Left lung (tissue), 10 donors: ENCODE data around the gene SMAD7. TPM values are rescaled to one million over a fixed set of nuclear protein-coding genes. Genes with fewer than 3 reads are reported as not detected.

Source experiments
- ATAC-seq: fragments of 200-7000 bp; cut with Tn5 transposase; one replicate; pipeline ENCODE4 v1.9.1; 2020; ENCODE audit warnings: moderate library complexity
- DNase-seq, 4 donors: peaks; one replicate each; pipeline ENCODE4 v3.0.0-alpha.2; 2013 to 2020
- H3K27ac ChIP-seq, 2 donors: fragments of 200-600 bp; sonication (generic) in 1 of 2; one replicate each; pipeline versions ENCODE4 v1.5.0 to v1.8.0; 2020 to 2021
- H3K27me3 ChIP-seq, 2 donors: fragments of 200-600 bp; sonication (generic) in 1 of 2; one replicate each; pipeline versions ENCODE4 v1.5.0 to v1.8.0; 2020 to 2021
- H3K36me3 ChIP-seq, 2 donors: fragments of 200-600 bp; sonication (generic) in 1 of 2; one replicate each; pipeline versions ENCODE4 v1.5.0 to v1.8.0; 2020 to 2021
- H3K4me1 ChIP-seq, 2 donors: fragments of 200-600 bp; one replicate each; pipeline ENCODE4 v1.8.0; 2021
- H3K4me3 ChIP-seq, 2 donors: fragments of 200-600 bp; sonication (generic) in 1 of 2; one replicate each; pipeline versions ENCODE4 v1.5.0 to v1.8.0; 2020 to 2021; ENCODE audit warnings: mild to moderate bottlenecking in 1 of 2
- H3K9me3 ChIP-seq, 2 donors: fragments of 200-600 bp; sonication (generic) in 1 of 2; one replicate each; pipeline versions ENCODE4 v1.5.0 to v1.8.0; 2020 to 2021
- CTCF ChIP-seq, 2 donors: fragments of 200-600 bp; sonication (generic) in 1 of 2; IDR thresholded peaks; one replicate each; pipeline versions ENCODE4 v1.5.0 to v1.8.0; 2021; ENCODE audit warnings: antibody characterized with exemption in 2 of 2
- intact Hi-C, 2 donors: fragments of 100-400 bp; cut with DNase I; formaldehyde crosslinking; loops; one replicate each; pipeline versions ENCODE4 v1.11.2 to v1.14.2; 2022
- polyA plus RNA-seq, 6 donors: library from polyadenylated mRNA; unstranded; fragments of 120-200 nt; gene quantifications; one replicate each; pipeline ENCODE4 v1.2.1, GENCODE V29; 2013; ENCODE audit not compliant: insufficient read length in 6 of 6
- total RNA-seq, 2 donors: library from RNA; stranded (reverse); fragmentation: NEBNext Ultra II Directional; extraction: Animal tissue kit (Norgen Biotek cat#: 25700); gene quantifications; one replicate each; pipeline ENCODE4 v1.2.1, GENCODE V29; 2021
- donor health status: DM: no; HTN: yes; CAD: no.
- donor health status: DM: no; HTN: no; CAD: no.

Gene SMAD7
- total and polyA plus RNA-seq, 8 donors = 43.3 to 71.2 (median 61.9) TPM

- peak overlapping the region; percentile 72 to 97 for H3K27ac ChIP-seq
- H3K27me3 ChIP-seq = no peaks in the 10 kb centered on the region
- H3K4me3 ChIP-seq = peak overlapping the region in 1 of 2 donors; percentile 21
- intact Hi-C loops = loop anchor here in 1 of 2 donors (10.0 kb wide), 2 partner anchors 157 to 257 kb away; no protein-coding TSS in a partner anchor
- H3K9me3 ChIP-seq = no peaks in the 10 kb centered on the region
- DNase-seq = no peak
- no peak for ATAC-seq
- H3K36me3 ChIP-seq = peaks cover 2 to 63% of the 10 kb centered on the region in 2 donors
- no peak for TF ChIP-seq CTCF (IDR thresholded peaks at IDR 0.05)
- H3K4me1 ChIP-seq = peaks cover 90 to 100% of the 10 kb centered on the region in 2 donors
Measured at GRCh38 chr18:48942086-48942485, 8.7 kb downstream of the SMAD7 start.

- peak overlapping the region in 1 of 2 donors; percentile 21 for H3K4me3 ChIP-seq
- intact Hi-C loops = loop anchor here in 1 of 2 donors (10.0 kb wide), 2 partner anchors 157 to 257 kb away; no protein-coding TSS in a partner anchor
- ATAC-seq (no peak), DNase-seq (no peak)
- H3K27ac ChIP-seq = peak overlapping the region; percentile 72 to 97
- peaks cover 88 to 99% of the 10 kb centered on the region in 2 donors for H3K4me1 ChIP-seq
- H3K36me3 ChIP-seq = peaks cover 2 to 62% of the 10 kb centered on the region in 2 donors
- TF ChIP-seq CTCF (IDR thresholded peaks at IDR 0.05) = no peak
- no peaks in the 10 kb centered on the region for H3K9me3 ChIP-seq
- no peaks in the 10 kb centered on the region for H3K27me3 ChIP-seq
Measured at GRCh38 chr18:48941672-48942071, 9.1 kb downstream of the SMAD7 start.

- Histone ChIP-seq H3K9me3 (no peaks in the 10 kb centered on the region), H3K4me3 (peak overlapping the region in 1 of 2 donors; percentile 21), H3K4me1 (peaks cover 81 to 99% of the 10 kb centered on the region in 2 donors), H3K27ac (peak overlapping the region; percentile 72 to 97), H3K36me3 (peaks cover 2 to 59% of the 10 kb centered on the region in 2 donors), H3K27me3 (no peaks in the 10 kb centered on the region)
- no peak for TF ChIP-seq CTCF (IDR thresholded peaks at IDR 0.05)
- intact Hi-C loops = loop anchor here in 1 of 2 donors (10.0 kb wide), 2 partner anchors 156 to 256 kb away; no protein-coding TSS in a partner anchor
- DNase-seq = no peak
- ATAC-seq = no peak
Measured at GRCh38 chr18:48940854-48941611, 9.7 kb downstream of the SMAD7 start.

GRCh38 chr18:48939205-48940097 is 11.3 kb downstream of the SMAD7 start:
- TF ChIP-seq CTCF (IDR thresholded peaks at IDR 0.05) = no peak
- H3K36me3 ChIP-seq = peaks cover 2 to 43% of the 10 kb centered on the region in 2 donors
- intact Hi-C loops = loop anchor here in 1 of 2 donors (10.0 kb wide), 2 partner anchors 155 to 255 kb away; no protein-coding TSS in a partner anchor
- peak overlapping the region; percentile 72 to 80 for H3K27ac ChIP-seq
- peak overlapping the region in 1 of 2 donors; percentile 21 for H3K4me3 ChIP-seq
- peaks cover 78 to 97% of the 10 kb centered on the region in 2 donors for H3K4me1 ChIP-seq
- ATAC-seq = peak; percentile 28
- DNase-seq = no peak
- no peaks in the 10 kb centered on the region for H3K9me3 ChIP-seq
- no peaks in the 10 kb centered on the region for H3K27me3 ChIP-seq
